Measurements from ENCODE around the gene SPTLC2.

SPTLC2 gene

DNA sequence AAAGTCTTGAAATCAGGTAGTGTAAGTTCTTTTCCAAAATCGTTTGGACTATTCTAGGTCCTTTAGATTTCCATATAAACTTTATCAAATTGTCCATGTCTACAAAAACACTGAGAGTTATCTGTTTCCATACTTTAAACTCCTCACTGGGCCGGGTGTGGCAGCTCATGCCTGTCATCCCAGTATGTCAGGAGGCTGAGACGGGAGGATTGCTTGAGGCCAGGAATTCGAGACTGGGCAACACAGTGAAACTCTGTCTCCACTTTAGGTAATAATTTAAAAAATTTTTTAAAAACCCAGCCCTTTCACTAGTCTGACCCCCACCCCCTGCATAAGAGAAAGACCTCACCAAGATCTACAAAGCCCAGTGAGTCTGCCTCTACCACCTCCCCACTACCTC is 111.4 kb downstream of the SPTLC2 start (continued):
- TF ChIP-seq, protein P1, sequence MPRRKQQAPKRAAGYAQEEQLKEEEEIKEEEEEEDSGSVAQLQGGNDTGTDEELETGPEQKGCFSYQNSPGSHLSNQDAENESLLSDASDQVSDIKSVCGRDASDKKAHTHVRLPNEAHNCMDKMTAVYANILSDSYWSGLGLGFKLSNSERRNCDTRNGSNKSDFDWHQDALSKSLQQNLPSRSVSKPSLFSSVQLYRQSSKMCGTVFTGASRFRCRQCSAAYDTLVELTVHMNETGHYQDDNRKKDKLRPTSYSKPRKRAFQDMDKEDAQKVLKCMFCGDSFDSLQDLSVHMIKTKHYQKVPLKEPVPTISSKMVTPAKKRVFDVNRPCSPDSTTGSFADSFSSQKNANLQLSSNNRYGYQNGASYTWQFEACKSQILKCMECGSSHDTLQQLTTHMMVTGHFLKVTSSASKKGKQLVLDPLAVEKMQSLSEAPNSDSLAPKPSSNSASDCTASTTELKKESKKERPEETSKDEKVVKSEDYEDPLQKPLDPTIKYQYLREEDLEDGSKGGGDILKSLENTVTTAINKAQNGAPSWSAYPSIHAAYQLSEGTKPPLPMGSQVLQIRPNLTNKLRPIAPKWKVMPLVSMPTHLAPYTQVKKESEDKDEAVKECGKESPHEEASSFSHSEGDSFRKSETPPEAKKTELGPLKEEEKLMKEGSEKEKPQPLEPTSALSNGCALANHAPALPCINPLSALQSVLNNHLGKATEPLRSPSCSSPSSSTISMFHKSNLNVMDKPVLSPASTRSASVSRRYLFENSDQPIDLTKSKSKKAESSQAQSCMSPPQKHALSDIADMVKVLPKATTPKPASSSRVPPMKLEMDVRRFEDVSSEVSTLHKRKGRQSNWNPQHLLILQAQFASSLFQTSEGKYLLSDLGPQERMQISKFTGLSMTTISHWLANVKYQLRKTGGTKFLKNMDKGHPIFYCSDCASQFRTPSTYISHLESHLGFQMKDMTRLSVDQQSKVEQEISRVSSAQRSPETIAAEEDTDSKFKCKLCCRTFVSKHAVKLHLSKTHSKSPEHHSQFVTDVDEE (CRISPR knock-in tag; IDR thresholded peaks at IDR 0.05): no peak
- no peak for TF ChIP-seq ZFP30 (CRISPR knock-in tag; IDR thresholded peaks at IDR 0.05)
- TF ChIP-seq ZNF8 (CRISPR knock-in tag; IDR thresholded peaks at IDR 0.05): no peak
- TF ChIP-seq SNAI2 (CRISPR knock-in tag; IDR thresholded peaks at IDR 0.05): no peak
- TF ChIP-seq ARNTL (CRISPR knock-in tag; IDR thresholded peaks at IDR 0.05; ENCODE audit: borderline replicate concordance, low read depth): no peak
- TF ChIP-seq ZFP3 (CRISPR knock-in tag; IDR thresholded peaks at IDR 0.05): no peak

DNA sequence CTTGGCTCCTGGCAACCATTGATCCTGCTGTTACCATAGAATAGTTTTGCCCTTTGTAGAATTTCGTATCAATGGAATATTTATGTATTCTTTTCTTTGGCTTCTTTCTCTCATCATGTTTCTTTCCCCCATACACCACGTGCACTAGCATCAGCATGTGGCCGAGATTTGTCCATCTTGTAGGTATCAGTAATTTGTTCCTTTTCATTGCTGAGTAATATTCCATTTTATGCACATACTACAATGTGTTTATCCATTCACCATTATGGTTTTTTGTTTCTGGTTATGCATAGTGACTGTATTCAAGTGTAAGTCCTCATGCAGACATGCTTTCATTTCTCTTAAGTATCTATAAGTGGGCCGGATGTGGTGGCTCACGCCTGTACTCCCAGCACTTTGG is 113.3 kb downstream of the SPTLC2 start:
- ATAC-seq: no peak
- TF ChIP-seq CSDC2 (CRISPR knock-in tag; IDR thresholded peaks at IDR 0.05) (no peak), POU6F1 (CRISPR knock-in tag; IDR thresholded peaks at IDR 0.05; ENCODE audit: borderline replicate concordance, low read depth) (no peak), ZNF565 (CRISPR knock-in tag; conservative IDR thresholded peaks at IDR 0.05; ENCODE audit: low read depth) (no peak), OSR1 (CRISPR knock-in tag; IDR thresholded peaks at IDR 0.05) (no peak), ZNF70 (CRISPR knock-in tag; IDR thresholded peaks at IDR 0.05) (no peak), TOX (CRISPR knock-in tag; IDR thresholded peaks at IDR 0.05; ENCODE audit: borderline replicate concordance) (no peak), CREB5 (CRISPR knock-in tag; IDR thresholded peaks at IDR 0.05; ENCODE audit: low read depth) (no peak), BACH2 (CRISPR knock-in tag; IDR thresholded peaks at IDR 0.05; ENCODE audit: borderline replicate concordance) (no peak), PPARA (CRISPR knock-in tag; IDR thresholded peaks at IDR 0.05; ENCODE audit: borderline replicate concordance) (no peak), ZFP30 (CRISPR knock-in tag; IDR thresholded peaks at IDR 0.05) (no peak), ARNTL (CRISPR knock-in tag; IDR thresholded peaks at IDR 0.05; ENCODE audit: borderline replicate concordance, low read depth) (no peak), ZC3H10 (CRISPR knock-in tag; IDR thresholded peaks at IDR 0.05) (no peak), ZFP3 (CRISPR knock-in tag; IDR thresholded peaks at IDR 0.05) (no peak), SNAI2 (CRISPR knock-in tag; IDR thresholded peaks at IDR 0.05) (no peak), CSRNP3 (CRISPR knock-in tag; IDR thresholded peaks at IDR 0.05) (no peak), RARB (CRISPR knock-in tag; IDR thresholded peaks at IDR 0.05) (no peak)
- TF ChIP-seq, protein P1 (CRISPR knock-in tag; IDR thresholded peaks at IDR 0.05): no peak

DNA sequence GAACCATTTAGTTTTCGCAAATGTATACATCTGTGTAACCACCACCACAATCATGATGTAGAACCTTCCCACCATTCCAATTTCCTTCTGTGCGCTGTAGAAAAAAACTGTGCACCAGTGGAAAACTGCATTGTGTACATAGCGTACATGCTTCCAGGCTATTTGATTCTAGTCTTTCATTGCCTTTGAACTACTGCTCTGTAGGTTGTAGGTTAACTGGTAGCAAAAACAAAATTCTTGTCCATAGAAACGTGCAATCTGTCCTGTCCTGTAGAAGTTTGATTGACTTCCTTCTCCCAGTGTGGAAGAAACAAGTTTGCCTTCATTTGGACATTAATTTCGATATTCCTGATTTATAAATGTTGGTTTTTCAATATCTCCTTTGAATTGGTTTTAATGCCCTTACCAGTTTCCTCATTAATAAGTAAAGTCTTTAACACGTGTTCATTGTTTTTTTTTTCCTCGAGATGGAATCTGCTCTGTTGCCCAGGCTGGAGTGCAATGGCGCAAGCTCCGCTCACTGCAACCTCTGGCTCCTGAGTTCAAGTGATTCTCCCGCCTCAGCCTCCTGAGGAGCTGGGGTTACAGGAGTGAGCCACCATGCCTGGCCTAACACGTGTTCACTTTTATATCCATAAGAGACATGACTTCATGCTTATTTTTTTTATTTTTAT is 114.2 kb downstream of the SPTLC2 start:
- ATAC-seq: no peak
- TF ChIP-seq CSDC2 (CRISPR knock-in tag; IDR thresholded peaks at IDR 0.05) (no peak), BACH2 (CRISPR knock-in tag; IDR thresholded peaks at IDR 0.05; ENCODE audit: borderline replicate concordance) (no peak), TOX (CRISPR knock-in tag; IDR thresholded peaks at IDR 0.05; ENCODE audit: borderline replicate concordance) (no peak), CSRNP3 (CRISPR knock-in tag; IDR thresholded peaks at IDR 0.05) (no peak), GLIS3 (CRISPR knock-in tag; IDR thresholded peaks at IDR 0.05) (no peak), ISL1 (CRISPR knock-in tag; IDR thresholded peaks at IDR 0.05) (no peak), PPARA (CRISPR knock-in tag; IDR thresholded peaks at IDR 0.05; ENCODE audit: borderline replicate concordance) (no peak), SNAI2 (CRISPR knock-in tag; IDR thresholded peaks at IDR 0.05) (no peak), ZFP3 (CRISPR knock-in tag; IDR thresholded peaks at IDR 0.05) (no peak), ZFP30 (CRISPR knock-in tag; IDR thresholded peaks at IDR 0.05) (no peak), ESRRG (CRISPR knock-in tag; IDR thresholded peaks at IDR 0.05) (no peak), CREB5 (CRISPR knock-in tag; IDR thresholded peaks at IDR 0.05; ENCODE audit: low read depth) (no peak), ZC3H10 (CRISPR knock-in tag; IDR thresholded peaks at IDR 0.05) (no peak), POU6F1 (CRISPR knock-in tag; IDR thresholded peaks at IDR 0.05; ENCODE audit: borderline replicate concordance, low read depth) (no peak)
